Testis (tissue), 2 donors: ENCODE results near the gene ADAM33.

Experiments
- CTCF ChIP-seq, 3 experiments: fragments of 450-650 bp in 2 of 3; fragments of 200-600 bp in 1 of 3; sonication (generic) in 1 of 3; IDR thresholded peaks; one replicate each; pipeline ENCODE4 v1.5.1; 2016 to 2019; ENCODE audit warnings: antibody characterized with exemption in 3 of 3, mild to moderate bottlenecking in 2 of 3, moderate library complexity in 1 of 3
- POLR2A ChIP-seq: fragments of 450-650 bp; IDR thresholded peaks from one replicate; pipeline ENCODE4 v1.6.1; 2017; ENCODE audit warnings: antibody characterized with exemption, mild to moderate bottlenecking, moderate library complexity

- no peak for TF ChIP-seq CTCF (IDR thresholded peaks at IDR 0.05)
- no peak for TF ChIP-seq POLR2A
Observed at GRCh38 chr20:3672547-3673171, 9.2 kb downstream of the ADAM33 start.
